GM23338 (cell line): ENCODE data around the gene CAST. TPM values are rescaled to one million over a fixed set of nuclear protein-coding genes. Genes with fewer than 3 reads are reported as not detected.

ENCODE experiments used
- ATAC-seq: fragments of 200-7000 bp; cut with Tn5 transposase; 3 replicates; pipeline ENCODE4 v1.9.1; 2020
- DNase-seq: peaks from one replicate; pipeline ENCODE4 v3.0.0-alpha.2; 2015; ENCODE audit warnings: low spot score
- H2AFZ ChIP-seq: fragments of 200-600 bp; sonication (generic); 2 replicates; pipeline ENCODE4 v1.8.0; 2016; ENCODE audit warnings: antibody characterized with exemption, mild to moderate bottlenecking, moderate library complexity
- H3F3A ChIP-seq: fragments of 200-600 bp; sonication (generic); replicated peaks from 2 replicates; pipeline ENCODE4 v1.8.0; 2017; ENCODE audit warnings: antibody characterized with exemption, mixed run types, low read depth
- H3K27ac ChIP-seq: fragments of 200-600 bp; sonication (generic); 2 replicates; pipeline ENCODE4 v1.6.1; 2016; ENCODE audit warnings: low read depth
- H3K27me3 ChIP-seq: fragments of 200-600 bp; sonication (generic); 2 replicates; pipeline ENCODE4 v1.8.0; 2016; ENCODE audit warnings: mild to moderate bottlenecking, mixed run types, moderate library complexity; ENCODE audit not compliant: insufficient read depth
- H3K36me3 ChIP-seq: fragments of 200-600 bp; sonication (generic); 2 replicates; pipeline ENCODE4 v1.8.0; 2016; ENCODE audit warnings: mild to moderate bottlenecking; ENCODE audit not compliant: insufficient read depth
- H3K4me1 ChIP-seq: fragments of 200-600 bp; sonication (generic); 2 replicates; pipeline ENCODE4 v1.8.0; 2016; ENCODE audit warnings: mild to moderate bottlenecking, moderate library complexity; ENCODE audit not compliant: insufficient read depth
- H3K4me2 ChIP-seq: fragments of 200-600 bp; sonication (generic); 2 replicates; pipeline ENCODE4 v1.7.1; 2017; ENCODE audit warnings: mixed run types
- H3K4me3 ChIP-seq: fragments of 200-600 bp; sonication (generic); 2 replicates; pipeline ENCODE4 v1.6.1; 2016; ENCODE audit warnings: mixed run types
- H3K79me2 ChIP-seq: fragments of 200-600 bp; sonication (generic); replicated peaks from 2 replicates; pipeline ENCODE4 v1.8.0; 2017; ENCODE audit warnings: mild to moderate bottlenecking; ENCODE audit not compliant: insufficient read depth
- H3K9me2 ChIP-seq: fragments of 200-600 bp; sonication (generic); 2 replicates; pipeline ENCODE4 v1.8.0; 2017; ENCODE audit not compliant: insufficient read depth
- H4K20me1 ChIP-seq: fragments of 200-600 bp; sonication (generic); replicated peaks from 2 replicates; pipeline ENCODE4 v1.8.0; 2017; ENCODE audit warnings: mild to moderate bottlenecking; ENCODE audit not compliant: insufficient read depth
- H3K27ac Mint-ChIP-seq: 2 replicates; pipeline ENCODE4 v1.8.0; 2020; ENCODE audit warnings: inconsistent platforms, mild to moderate bottlenecking, moderate library complexity, mixed read lengths
- H3K27me3 Mint-ChIP-seq: 3 replicates; pipeline ENCODE4 v1.8.0; 2022; ENCODE audit warnings: low read depth, mild to moderate bottlenecking, moderate library complexity, mixed read lengths, inconsistent platforms; ENCODE audit not compliant: insufficient read depth, poor library complexity
- H3K36me3 Mint-ChIP-seq: 3 replicates; pipeline ENCODE4 v1.8.0; 2021; ENCODE audit warnings: low read depth, mild to moderate bottlenecking, inconsistent platforms, moderate library complexity, mixed read lengths
- H3K4me1 Mint-ChIP-seq: 3 replicates; pipeline ENCODE4 v1.8.0; 2020; ENCODE audit warnings: mild to moderate bottlenecking, inconsistent platforms, mixed read lengths
- H3K4me3 Mint-ChIP-seq: 3 replicates; pipeline ENCODE4 v1.8.0; 2021; ENCODE audit warnings: moderate library complexity, mild to moderate bottlenecking, inconsistent platforms, mixed read lengths
- H3K9me3 Mint-ChIP-seq: 3 replicates; pipeline ENCODE4 v1.8.0; 2020; ENCODE audit warnings: moderate library complexity, mild to moderate bottlenecking, inconsistent platforms, mixed read lengths
- CREB1 ChIP-seq: fragments of 250-450 bp; sonication (Bioruptor Pico); IDR thresholded peaks from 2 replicates; pipeline ENCODE4 v1.5.0; 2020; ENCODE audit warnings: low read depth, mild to moderate bottlenecking, moderate library complexity
- EZH2 ChIP-seq: fragments of 200-600 bp; sonication (generic); IDR thresholded peaks from one replicate; pipeline ENCODE4 v1.8.0; 2017; ENCODE audit warnings: antibody characterized with exemption, mild to moderate bottlenecking, low read depth; ENCODE audit not compliant: unreplicated experiment
- EZH2phosphoT487 ChIP-seq: fragments of 200-600 bp; sonication (generic); IDR thresholded peaks from one replicate; pipeline ENCODE4 v1.8.1; 2018; ENCODE audit warnings: antibody characterized with exemption; ENCODE audit not compliant: unreplicated experiment
- JUNB ChIP-seq: IDR thresholded peaks from one replicate; pipeline ENCODE4 v1.6.1; 2016; ENCODE audit warnings: antibody characterized with exemption; ENCODE audit not compliant: unreplicated experiment
- NANOG ChIP-seq: IDR thresholded peaks from 2 replicates; pipeline ENCODE4 v1.6.1; 2016; ENCODE audit warnings: antibody characterized with exemption, borderline replicate concordance
- REST ChIP-seq: IDR thresholded peaks from one replicate; pipeline ENCODE4 v1.6.1; 2018; ENCODE audit warnings: antibody characterized with exemption; ENCODE audit not compliant: unreplicated experiment
- STAT1 ChIP-seq: IDR thresholded peaks from one replicate; pipeline ENCODE4 v1.6.1; 2016; ENCODE audit warnings: antibody characterized with exemption; ENCODE audit not compliant: unreplicated experiment
- ZNF331 ChIP-seq: fragments of 250-450 bp; sonication (Bioruptor Pico); IDR thresholded peaks from 2 replicates; pipeline ENCODE4 v1.5.0; 2020; ENCODE audit warnings: low read depth, mild to moderate bottlenecking, moderate library complexity
- ZNF462 ChIP-seq: fragments of 250-450 bp; sonication (Bioruptor Pico); IDR thresholded peaks from 2 replicates; pipeline ENCODE4 v1.5.0; 2020; ENCODE audit warnings: mild to moderate bottlenecking, moderate library complexity
- polyA plus RNA-seq: library from polyadenylated mRNA; unstranded; fragments of >200 nt; fragmentation: Nextera tagmentation; extraction: Ambion mirVana; gene quantifications from 2 replicates; pipeline ENCODE4 v1.2.1, GENCODE V29; 2016
- total RNA-seq: library from RNA; depleted of rRNA; stranded (reverse); fragments of >200 nt; shearing (Covaris generic); gene quantifications from 2 replicates; pipeline ENCODE4 v1.2.3, GENCODE V29; 2014

The CAST gene
- total and polyA plus RNA-seq, 2 experiments from 2014 or later, result 37.9 to 57.7 TPM

GRCh38 chr5:96629774-96630173, 32.4 kb upstream of the CAST start:
- H3K27me3 ChIP-seq, result no peaks in the 10 kb centered on the region
- H3K79me2 ChIP-seq, result no peaks in the 10 kb centered on the region
- H3F3A ChIP-seq, result no peaks in the 10 kb centered on the region
- H3K27me3 Mint-ChIP-seq, result peaks cover 2% of the 10 kb centered on the region
- no peak overlapping the region for H3K27ac ChIP-seq
- 0 out of 2 replicates have a peak, but pooled peaks cover 4% of the 10 kb centered on the region for H3K4me1 ChIP-seq
- H3K4me3 ChIP-seq, result no peak overlapping the region
- H3K4me1 Mint-ChIP-seq, result peaks cover 14% of the 10 kb centered on the region
- no peaks in the 10 kb centered on the region for H3K36me3 Mint-ChIP-seq
- TF ChIP-seq NANOG (no peak), EZH2 (no peak), JUNB (no peak), ZNF462 (no peak)
- no peaks in the 10 kb centered on the region for H3K9me2 ChIP-seq
- no peak for ATAC-seq
- no peak for DNase-seq
- no peaks in the 10 kb centered on the region for H3K9me3 Mint-ChIP-seq
- no peak overlapping the region for H3K4me2 ChIP-seq
- no peaks in the 10 kb centered on the region for H3K36me3 ChIP-seq
- no peak overlapping the region for H3K4me3 Mint-ChIP-seq
- no peak overlapping the region for H3K27ac Mint-ChIP-seq
- H4K20me1 ChIP-seq, result no peaks in the 10 kb centered on the region
- H2AFZ ChIP-seq, result no peak overlapping the region

GRCh38 chr5:96633820-96634219, 28.4 kb upstream of the CAST start:
- H3K9me2 ChIP-seq, result peaks cover 3% of the 10 kb centered on the region; the same call in 1 of the 2 replicates
- no peaks in the 10 kb centered on the region for H3K27me3 ChIP-seq
- no peaks in the 10 kb centered on the region for H3K9me3 Mint-ChIP-seq
- no peak overlapping the region for H2AFZ ChIP-seq
- no peaks in the 10 kb centered on the region for H3K36me3 ChIP-seq
- ATAC-seq, result no peak
- H3K4me3 ChIP-seq, result no peak overlapping the region
- no peak overlapping the region for H3K27ac Mint-ChIP-seq
- H3K27me3 Mint-ChIP-seq, result peaks cover 2% of the 10 kb centered on the region
- TF ChIP-seq ZNF331 (no peak), REST (no peak), JUNB (no peak), EZH2 (no peak), CREB1 (no peak), NANOG (no peak), EZH2phosphoT487 (no peak), STAT1 (no peak)
- H3K27ac ChIP-seq, result no peak overlapping the region
- peaks cover 5% of the 10 kb centered on the region; the same call in 1 of the 2 replicates for H3K4me1 ChIP-seq
- H3K36me3 Mint-ChIP-seq, result no peaks in the 10 kb centered on the region
- H3K4me1 Mint-ChIP-seq, result peaks cover 10% of the 10 kb centered on the region
- DNase-seq, result no peak
- H3K4me2 ChIP-seq, result no peak overlapping the region
- no peak overlapping the region for H3K4me3 Mint-ChIP-seq
- H3F3A ChIP-seq, result no peaks in the 10 kb centered on the region
- H4K20me1 ChIP-seq, result no peaks in the 10 kb centered on the region
- H3K79me2 ChIP-seq, result no peaks in the 10 kb centered on the region
